ENCODE results near the gene KLHL1.

- no peak for TF ChIP-seq EZH2 (IDR thresholded peaks at IDR 0.05; ENCODE audit: insufficient read depth, low read length)
- no peak for TF ChIP-seq CTCF (IDR thresholded peaks at IDR 0.05; ENCODE audit: insufficient read depth, low read depth, low read length)
These were observed 401.4 kb downstream of the KLHL1 start for GRCh38 chr13:69706807-69707206.
